H1 (cell line): Measurements from ENCODE around the gene TCF7L1. TPM values are rescaled to one million over a fixed set of nuclear protein-coding genes. Genes with fewer than 3 reads are reported as not detected.

Source experiments
- EP300 ChIP-seq, 2 experiments: IDR thresholded peaks; 1 replicate in 1 of 2; 2 replicates in 1 of 2; pipeline ENCODE4 v1.6.1; 2011 to 2012; ENCODE audit warnings: low read depth in 2 of 2, low read length in 2 of 2, mild to moderate bottlenecking in 2 of 2, borderline replicate concordance in 1 of 2, inconsistent platforms in 1 of 2, moderate library complexity in 1 of 2
- GTF2F1 ChIP-seq: IDR thresholded peaks from 2 replicates; pipeline ENCODE4 v1.6.1; 2012; ENCODE audit warnings: low read depth, low read length, improper control_type of control experiment, borderline replicate concordance
- SIRT6 ChIP-seq: IDR thresholded peaks from one replicate; pipeline ENCODE4 v1.7.1; 2012; ENCODE audit warnings: low read length, inconsistent platforms
- polyA plus RNA-seq, 7 experiments: library from polyadenylated mRNA; depleted of rRNA in 3 of 7; stranded (reverse) in 5 of 7; unstranded in 2 of 7; fragments of >200 nt in 5 of 7; fragments of 200-250 nt in 2 of 7; gene quantifications; 1 replicate in 5 of 7; 2 replicates in 1 of 7; 4 replicates in 1 of 7; pipeline versions ENCODE4 v1.2.1 to v1.2.3, GENCODE V29; 2011 to 2013; ENCODE audit warnings: missing spikeins in 2 of 7, mixed read lengths in 2 of 7
- total RNA-seq: library from RNA; stranded (reverse); fragmentation: NEBNext Ultra II Directional; extraction: Animal tissue kit (Norgen Biotek cat#: 25700); gene quantifications from 2 replicates; pipeline ENCODE4 v1.2.1, GENCODE V29; 2021

Gene TCF7L1
- total and polyA plus RNA-seq, 2 of the 8 experiments (the other 6 are each of a cell fraction or from before 2014, with no cell fraction given): 27.5 to 108 TPM

DNA sequence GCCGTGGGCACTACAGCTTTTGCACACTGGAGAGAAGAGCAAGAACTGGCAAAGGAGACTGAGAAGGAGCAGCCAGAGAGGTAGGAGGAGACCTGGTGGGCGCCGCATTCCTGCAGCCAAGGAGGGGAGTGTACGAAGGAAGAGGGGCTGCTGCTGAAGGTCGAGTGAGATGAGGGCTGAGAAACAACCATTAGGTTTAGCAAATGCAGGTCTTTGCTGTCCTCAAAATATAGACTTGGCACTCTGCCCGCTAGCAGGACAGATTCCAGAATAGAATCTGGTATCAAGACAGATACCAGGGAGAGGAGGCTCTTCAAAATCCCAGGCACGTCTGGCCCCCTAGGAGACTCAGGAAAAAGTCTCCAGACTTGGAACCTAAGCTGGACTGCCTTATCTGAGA is 111.6 kb downstream of the TCF7L1 start (continued):
- TF ChIP-seq GTF2F1: no peak
- TF ChIP-seq SIRT6: no peak
- no peak for TF ChIP-seq EP300 (IDR thresholded peaks at IDR 0.05; ENCODE audit: borderline replicate concordance in 1 of 2, low read depth in 2 of 2, low read length in 2 of 2)
- TF ChIP-seq, all 59 proteins: peak for 0
